Tibial nerve (tissue), 4 donors: ENCODE data around the gene SLC31A1. TPM values are rescaled to one million over a fixed set of nuclear protein-coding genes. Genes with fewer than 3 reads are reported as not detected.

ENCODE experiments used
- DNase-seq, 2 donors: peaks; one replicate each; pipeline ENCODE4 v3.0.0-alpha.2; 2019; ENCODE audit warnings: low spot score in 2 of 2
- H3K27ac ChIP-seq, 4 donors: fragments of 200-600 bp; sonication (generic) in 3 of 4; one replicate each; pipeline ENCODE4 v1.5.1; 2017 to 2019; ENCODE audit warnings: mild to moderate bottlenecking in 1 of 4
- H3K27me3 ChIP-seq, 2 donors: fragments of 200-600 bp; sonication (generic) in 1 of 2; one replicate each; pipeline versions ENCODE4 v1.5.1 to v1.6.0; 2017 to 2019
- H3K36me3 ChIP-seq, 3 donors: fragments of 200-600 bp; sonication (generic); one replicate each; pipeline ENCODE4 v1.5.1; 2018 to 2019
- H3K4me1 ChIP-seq, 4 donors: fragments of 200-600 bp; sonication (generic) in 3 of 4; one replicate each; pipeline ENCODE4 v1.5.1; 2017 to 2019
- H3K4me3 ChIP-seq, 4 donors: fragments of 200-600 bp; sonication (generic) in 3 of 4; one replicate each; pipeline ENCODE4 v1.5.1; 2017 to 2019; ENCODE audit warnings: mild to moderate bottlenecking in 1 of 4, moderate library complexity in 1 of 4
- H3K9me3 ChIP-seq, 4 donors: fragments of 200-600 bp; sonication (generic) in 3 of 4; one replicate each; pipeline ENCODE4 v1.5.1; 2017 to 2019
- CTCF ChIP-seq, 5 experiments: fragments of 200-600 bp in 3 of 5; fragments of 450-650 bp in 2 of 5; sonication (generic) in 3 of 5; IDR thresholded peaks; one replicate each; pipeline ENCODE4 v1.5.1; 2016 to 2019; ENCODE audit warnings: antibody characterized with exemption in 5 of 5, mild to moderate bottlenecking in 3 of 5, moderate library complexity in 2 of 5
- EP300 ChIP-seq, 2 donors: sonication (generic); formaldehyde crosslinking; IDR thresholded peaks; one replicate each; pipeline ENCODE4 v1.6.1; 2017; ENCODE audit warnings: antibody characterized with exemption in 2 of 2, mild to moderate bottlenecking in 1 of 2
- POLR2A ChIP-seq, 2 donors: fragments of 450-650 bp; IDR thresholded peaks; one replicate each; pipeline ENCODE4 v1.6.1; 2017; ENCODE audit warnings: antibody characterized with exemption in 2 of 2, mild to moderate bottlenecking in 2 of 2, moderate library complexity in 2 of 2
- WGBS, 2 donors: methylation state at CpG; one replicate each; pipeline ENCODE4 v1.1.5; 2018; 5-methylcytosine and 5-hydroxymethylcytosine counted together
- total RNA-seq, 4 donors: library from RNA; depleted of rRNA; stranded (reverse); fragments of >200 nt; gene quantifications; one replicate each; pipeline ENCODE4 v1.1.0, GENCODE V29; 2016

SLC31A1 gene
- total RNA-seq, 4 donors from 2014 or later: 6.5 to 12.9 (median 10.6) TPM

GRCh38 chr9:113296796-113297558, 75.6 kb downstream of the SLC31A1 start:
- H3K9me3 ChIP-seq: no peaks in the 10 kb centered on the region
- H3K27me3 ChIP-seq: no peaks in the 10 kb centered on the region
- no peak overlapping the region for H3K4me3 ChIP-seq
- H3K4me1 ChIP-seq: no peaks in the 10 kb centered on the region
- DNase-seq: no peak
- H3K36me3 ChIP-seq: peaks cover 2 to 22% (median 4%) of the 10 kb centered on the region in 3 donors
- H3K27ac ChIP-seq: no peak overlapping the region
- no peak for TF ChIP-seq CTCF (IDR thresholded peaks at IDR 0.05)
- WGBS, 2 donors: 61 to 64% methylated on average over 9 of the region's 9 CpGs

GRCh38 chr9:113298311-113298710, 77.0 kb downstream of the SLC31A1 start:
- H3K9me3 ChIP-seq: no peaks in the 10 kb centered on the region
- peaks cover 0 to 9% (median 0%) of the 10 kb centered on the region in 3 donors for H3K36me3 ChIP-seq
- no peak overlapping the region for H3K27ac ChIP-seq
- H3K4me3 ChIP-seq: no peak overlapping the region
- no peak for DNase-seq
- WGBS, 2 donors: 88 to 95% methylated on average over 8 of the region's 8 CpGs
- H3K27me3 ChIP-seq: no peaks in the 10 kb centered on the region
- no peaks in the 10 kb centered on the region for H3K4me1 ChIP-seq
- TF ChIP-seq CTCF (IDR thresholded peaks at IDR 0.05): no peak
- no peak for TF ChIP-seq POLR2A (IDR thresholded peaks at IDR 0.05)
- no peak for TF ChIP-seq EP300 (IDR thresholded peaks at IDR 0.05)

GRCh38 chr9:113298924-113299770, 77.8 kb downstream of the SLC31A1 start:
- WGBS, 2 donors: 84 to 85% methylated on average over 15 of the region's 15 CpGs
- no peak overlapping the region for H3K4me3 ChIP-seq
- H3K36me3 ChIP-seq: peaks cover 0 to 1% (median 0%) of the 10 kb centered on the region in 3 donors
- DNase-seq: no peak
- no peaks in the 10 kb centered on the region for H3K27me3 ChIP-seq
- no peak overlapping the region for H3K27ac ChIP-seq
- H3K9me3 ChIP-seq: no peaks in the 10 kb centered on the region
- no peaks in the 10 kb centered on the region for H3K4me1 ChIP-seq
- TF ChIP-seq POLR2A (IDR thresholded peaks at IDR 0.05): no peak
- no peak for TF ChIP-seq EP300 (IDR thresholded peaks at IDR 0.05)
- no peak for TF ChIP-seq CTCF (IDR thresholded peaks at IDR 0.05)

GRCh38 chr9:113299800-113300292, 78.5 kb downstream of the SLC31A1 start:
- TF ChIP-seq EP300 (IDR thresholded peaks at IDR 0.05) (no peak), POLR2A (IDR thresholded peaks at IDR 0.05) (no peak), CTCF (IDR thresholded peaks at IDR 0.05) (no peak)
- Histone ChIP-seq H3K4me3 (no peak overlapping the region), H3K27ac (no peak overlapping the region), H3K27me3 (no peaks in the 10 kb centered on the region), H3K36me3 (no peaks in the 10 kb centered on the region), H3K4me1 (no peaks in the 10 kb centered on the region), H3K9me3 (no peaks in the 10 kb centered on the region)
- WGBS, 2 donors: 40 to 48% methylated on average over 8 of the region's 8 CpGs
- DNase-seq: peak in 1 of 2 donors; percentile 12

GRCh38 chr9:113301548-113301947, 80.2 kb downstream of the SLC31A1 start:
- Histone ChIP-seq H3K4me3 (no peak overlapping the region), H3K36me3 (no peaks in the 10 kb centered on the region), H3K4me1 (no peaks in the 10 kb centered on the region), H3K27ac (no peak overlapping the region), H3K9me3 (no peaks in the 10 kb centered on the region), H3K27me3 (no peaks in the 10 kb centered on the region)
- 86 to 87% methylated on average over 8 of the region's 8 CpGs for WGBS, 2 donors
- no peak for TF ChIP-seq POLR2A (IDR thresholded peaks at IDR 0.05)
- no peak for TF ChIP-seq EP300 (IDR thresholded peaks at IDR 0.05)
- no peak for TF ChIP-seq CTCF (IDR thresholded peaks at IDR 0.05)
- DNase-seq: no peak
